Measurements from ENCODE around the gene ACAP1.

The ACAP1 gene

GRCh38 chr17:7311110-7311705 lies 25.1 kb upstream of the ACAP1 start:
- DNase-seq, result no peak

DNA sequence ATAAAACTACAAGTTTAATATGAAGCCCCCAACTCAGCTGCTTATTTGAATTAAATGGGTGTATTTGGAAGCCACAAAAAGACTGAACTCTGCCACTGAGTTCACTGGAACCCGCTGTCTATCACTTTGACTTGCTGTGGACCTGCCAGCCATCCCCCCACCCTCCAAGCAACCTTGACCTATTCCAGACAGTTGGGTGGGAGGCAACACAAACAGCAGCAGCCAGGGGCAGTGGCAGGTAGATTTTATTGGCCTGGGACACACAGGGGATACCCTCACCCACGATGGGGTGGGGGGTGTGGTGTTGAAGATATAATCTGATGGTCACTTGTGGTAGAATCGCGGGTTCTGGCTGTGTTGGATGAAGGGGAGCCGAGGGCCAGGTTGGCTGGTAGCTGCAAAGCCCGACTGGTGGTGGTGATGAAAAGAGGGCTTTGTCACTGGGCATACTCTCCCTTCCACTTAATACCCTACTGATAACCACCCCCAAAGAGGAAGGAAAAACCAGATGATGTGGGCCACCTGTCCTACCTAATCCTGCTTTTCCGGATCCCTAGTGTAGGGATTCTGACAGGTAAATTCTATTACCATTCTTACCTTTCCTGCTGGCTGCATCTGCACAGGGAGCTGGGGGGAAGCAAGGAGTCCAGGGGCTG lies 23.8 kb upstream of the ACAP1 start:
- no peak for DNase-seq

DNA sequence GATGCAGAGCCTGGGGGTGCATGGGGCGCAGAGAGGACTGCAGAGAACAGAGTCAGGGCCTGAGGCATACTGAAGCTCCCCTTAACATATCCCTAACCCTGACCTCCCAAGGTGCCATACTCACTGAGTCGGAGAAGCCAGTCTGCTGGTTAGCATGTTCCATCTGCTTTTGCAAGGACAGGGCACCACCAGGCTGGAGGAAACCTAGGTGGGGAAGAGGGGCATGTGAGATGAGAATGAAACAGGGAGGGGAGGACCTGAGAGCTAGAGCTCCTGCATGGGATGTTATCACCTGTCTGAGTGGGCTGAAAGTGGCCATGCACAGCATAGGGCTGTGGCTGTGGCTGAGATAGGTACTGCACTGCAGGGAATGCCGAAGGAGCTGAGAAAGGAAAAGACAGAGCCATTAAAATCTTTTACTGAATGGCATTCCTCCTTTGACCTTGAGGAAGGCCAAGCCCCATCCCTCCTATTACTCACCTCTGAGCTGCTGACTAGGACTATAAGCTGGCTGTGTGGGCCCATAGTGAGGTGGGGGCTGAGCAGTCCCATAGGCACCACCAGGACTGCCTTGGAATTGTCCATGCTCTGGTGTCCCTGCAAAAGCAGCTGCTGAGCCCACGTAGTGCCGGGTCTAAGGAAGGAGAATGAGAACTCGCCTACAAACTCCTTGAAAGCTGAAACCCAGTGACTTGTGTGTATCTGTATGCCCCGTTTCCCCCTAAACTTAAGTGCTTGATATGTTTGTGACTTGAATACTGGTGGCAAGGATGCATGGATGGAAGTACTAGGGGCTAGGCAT lies 23.0 kb upstream of the ACAP1 start:
- DNase-seq, result no peak

DNA sequence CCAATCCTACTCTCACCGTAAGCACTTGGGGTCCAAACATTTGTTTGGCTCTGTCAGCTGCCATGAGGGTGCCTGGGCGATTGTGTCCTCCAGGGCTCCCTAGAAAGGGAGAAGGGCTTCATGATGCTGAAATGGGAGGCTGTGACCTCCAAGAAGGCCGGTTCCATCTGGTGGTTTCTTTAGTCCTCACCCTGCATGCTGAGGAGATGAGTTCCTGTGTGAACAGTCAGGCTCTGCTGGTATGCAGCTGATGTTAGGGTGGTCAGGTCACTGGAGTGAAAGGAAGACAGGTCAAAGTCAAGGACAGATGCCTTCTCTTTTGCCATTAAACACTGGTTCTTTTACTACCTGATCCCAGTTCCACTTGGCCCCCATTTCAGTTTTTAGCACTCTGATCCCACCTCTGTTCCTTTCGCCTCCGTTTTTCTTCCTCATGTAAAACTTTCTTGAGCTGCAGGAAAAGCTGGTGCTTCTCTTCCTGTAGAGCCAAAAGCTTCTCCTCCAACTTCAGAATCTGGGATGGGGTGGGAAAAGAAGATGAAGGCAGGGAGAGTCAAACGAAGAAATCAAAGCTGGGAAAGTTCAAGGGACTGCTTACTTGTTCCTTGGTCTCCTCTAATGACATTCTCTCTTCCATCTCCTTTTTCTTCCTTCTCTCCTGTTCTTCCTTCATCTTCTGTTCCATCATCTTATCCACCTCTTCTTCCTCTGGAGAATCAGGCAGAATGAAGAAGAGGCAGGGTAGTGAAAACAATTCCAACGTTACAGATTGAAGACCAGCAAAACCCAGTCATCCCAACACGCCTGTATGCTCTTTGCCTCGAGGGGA lies 22.2 kb upstream of the ACAP1 start:
- DNase-seq, result no peak

DNA sequence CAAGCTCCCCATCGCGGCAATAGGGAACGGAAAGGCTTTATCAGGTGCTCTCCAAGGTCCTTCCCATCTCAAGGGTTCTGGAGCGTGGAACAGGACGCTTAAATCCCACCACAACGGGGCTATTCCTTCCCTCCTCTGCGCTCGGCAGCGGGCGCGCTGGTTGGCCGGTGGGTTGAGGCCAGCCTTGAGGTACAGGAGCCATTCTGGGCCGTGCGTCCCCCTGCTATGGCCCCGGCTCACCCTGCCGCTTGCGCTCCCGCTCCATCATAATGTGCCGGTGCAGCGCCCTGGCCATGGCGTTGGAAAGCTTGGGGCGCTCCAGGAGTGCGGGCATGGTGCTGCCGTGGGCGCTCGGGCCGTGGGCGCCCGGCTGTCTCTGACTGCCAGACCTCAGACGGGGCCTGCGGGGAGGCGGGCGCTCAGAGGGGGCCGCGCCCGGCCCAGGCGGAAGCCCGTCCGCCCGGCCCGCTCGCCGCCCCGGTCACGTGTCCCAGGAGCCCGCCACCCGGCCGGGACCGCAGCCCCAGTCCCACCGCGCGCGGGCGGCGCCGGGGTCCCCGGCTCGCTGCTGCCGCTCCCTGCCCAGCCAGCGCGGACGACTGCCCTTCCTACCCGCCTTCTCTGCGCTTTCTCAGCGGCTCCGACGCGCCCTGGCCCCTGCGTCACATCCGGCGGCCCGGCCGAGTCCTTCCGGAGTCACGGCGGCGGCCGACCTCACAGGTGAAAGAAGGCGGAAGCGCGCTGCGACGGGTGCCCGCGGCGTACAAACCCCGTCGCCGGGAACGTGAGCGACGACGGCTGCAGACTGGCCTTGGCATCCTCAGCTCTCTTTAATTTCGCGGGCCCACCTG lies 21.4 kb upstream of the ACAP1 start, which contains the start of gene GPS2:
Gene GPS2, minus strand, starts transcription at position 642 of the 851 bp plus-strand sequence. Its CDS starts 308 bp downstream, at position 334.
- DNase-seq, result peak; percentile 38 to 94 (median 86)

DNA sequence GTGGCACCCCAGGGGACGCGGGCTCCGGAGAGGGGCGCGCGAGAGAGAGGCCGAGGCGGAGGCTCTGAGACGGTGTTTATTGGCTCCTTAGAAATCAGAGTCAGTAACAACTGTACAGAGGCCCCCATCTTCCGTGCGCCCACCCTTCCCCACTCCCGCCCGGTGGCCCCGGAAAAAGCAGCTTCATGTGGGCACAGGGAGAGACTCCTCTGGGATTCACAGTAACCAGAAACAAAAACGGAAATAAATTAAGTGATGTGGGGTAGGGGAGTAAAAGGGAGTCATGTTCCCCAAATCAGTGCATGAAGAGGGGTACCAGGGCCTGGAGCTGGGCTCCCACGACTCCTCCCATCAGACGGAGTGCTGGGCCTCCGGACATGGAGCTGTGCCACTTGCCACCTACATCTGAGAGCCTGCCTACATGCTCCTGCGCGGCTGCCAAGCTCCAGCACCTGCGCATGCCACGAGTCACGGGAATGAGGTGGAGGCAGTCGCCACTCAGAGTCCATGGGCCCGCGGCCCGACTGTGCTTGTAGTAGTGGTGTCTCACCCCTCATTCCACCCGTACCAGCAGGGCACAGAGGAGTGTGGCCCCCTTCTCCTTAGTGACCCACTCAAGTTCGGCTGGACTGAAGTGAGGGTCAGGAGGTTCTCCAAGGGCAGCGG lies 20.6 kb upstream of the ACAP1 start:
- peak in 14 of 58 donors; percentile 11 to 40 (median 16) for DNase-seq

DNA sequence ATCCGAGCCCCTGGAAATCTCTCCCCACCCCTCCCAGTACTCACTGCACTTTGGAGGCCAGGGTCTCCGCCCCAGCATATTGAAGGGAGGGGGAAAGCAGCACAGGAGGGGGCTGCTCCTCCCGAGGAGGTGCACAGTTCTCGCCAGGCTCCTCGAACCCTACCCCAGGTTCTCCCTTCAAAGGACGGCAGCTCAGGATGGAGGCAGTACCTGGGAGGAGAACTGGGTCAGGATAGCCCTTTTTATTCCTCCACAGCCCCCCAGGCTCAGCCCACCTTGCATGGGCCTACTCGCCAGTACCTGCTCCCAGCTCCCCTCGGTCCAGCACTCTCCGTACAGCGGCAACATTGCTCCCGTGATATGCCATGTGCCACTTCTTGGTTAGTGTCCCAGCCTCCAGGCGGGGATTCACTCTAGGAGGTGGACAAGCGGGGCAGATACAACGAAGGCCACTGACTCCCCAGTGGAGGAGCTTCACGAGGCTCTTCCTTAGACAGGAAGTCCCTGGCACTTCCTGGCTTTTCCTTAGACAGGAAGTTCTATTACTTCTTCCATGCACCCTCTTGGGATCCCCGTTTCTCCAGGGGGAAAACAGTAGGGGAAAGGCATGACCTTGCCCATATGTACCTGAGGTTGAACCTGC lies 19.0 kb upstream of the ACAP1 start:
- DNase-seq, result no peak

- no peak for DNase-seq
Observed at GRCh38 chr17:7318121-7318860, 18.0 kb upstream of the ACAP1 start.

DNA sequence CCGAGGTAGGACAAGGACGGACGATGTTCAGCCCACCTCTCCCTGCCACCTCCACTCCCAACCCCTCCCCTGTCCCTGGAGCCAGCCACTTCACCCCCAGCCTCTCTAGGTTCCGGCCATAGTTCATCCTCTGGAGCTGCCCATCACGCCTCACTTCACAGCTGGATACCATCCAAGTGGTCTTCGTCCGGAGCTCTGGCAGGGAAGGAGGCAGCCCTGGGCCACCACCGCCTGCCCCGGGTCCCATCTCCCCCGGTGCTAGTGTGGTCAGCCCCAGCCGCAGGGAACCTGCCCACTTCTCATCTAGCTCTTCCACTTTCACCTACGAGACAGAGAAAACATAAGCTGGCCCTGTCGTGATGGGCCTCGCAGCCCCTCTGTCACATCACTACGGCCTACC lies 14.9 kb upstream of the ACAP1 start:
- no peak for DNase-seq

- no peak for DNase-seq
Observed at GRCh38 chr17:7322520-7323194, 13.7 kb upstream of the ACAP1 start.

GRCh38 chr17:7323731-7324437 lies 12.4 kb upstream of the ACAP1 start:
- peak in 9 of 58 donors; percentile 2 to 38 (median 14) for DNase-seq

DNA sequence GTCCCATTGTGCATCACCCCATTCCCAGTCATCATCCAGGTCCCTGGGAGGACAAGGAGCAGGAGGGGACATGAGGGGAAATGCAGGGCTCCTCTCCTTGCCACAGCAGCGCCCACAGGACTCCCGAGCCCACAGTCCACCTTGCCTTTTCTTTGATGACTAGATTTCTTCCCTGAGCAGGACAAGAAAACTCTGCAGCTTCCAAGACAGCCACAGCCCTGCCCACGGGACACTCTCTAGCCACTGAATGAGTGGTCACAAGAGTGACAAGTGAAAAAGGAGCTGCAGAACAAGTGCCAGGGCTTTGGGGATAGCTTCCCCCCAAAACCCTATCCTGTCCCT lies 11.9 kb upstream of the ACAP1 start:
- DNase-seq, result no peak

DNA sequence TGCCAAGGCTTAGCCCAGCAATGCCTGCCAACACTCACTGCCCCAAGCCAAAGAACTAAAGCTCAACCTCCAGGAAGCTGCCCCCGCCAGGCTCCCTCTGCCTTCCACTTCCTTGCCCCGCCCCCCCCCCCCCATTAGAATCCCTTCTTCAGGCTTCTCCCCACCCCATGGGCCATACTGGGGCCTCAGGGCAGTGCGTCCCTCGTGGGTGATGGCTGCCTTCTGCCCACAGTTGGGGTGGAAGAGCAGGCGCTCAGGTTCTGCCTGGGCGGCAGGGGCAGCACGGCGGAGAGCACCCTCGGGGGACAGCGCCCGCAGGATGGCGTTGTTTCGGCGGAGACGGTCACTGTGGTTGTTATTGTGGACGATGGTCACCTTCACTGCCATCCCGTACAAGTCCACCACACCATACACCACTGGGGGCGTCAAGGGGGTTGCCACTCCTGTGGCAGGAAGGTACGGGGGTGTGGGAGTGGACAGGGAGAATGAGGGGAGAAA lies 11.2 kb upstream of the ACAP1 start:
- DNase-seq, result no peak

GRCh38 chr17:7326186-7326585 lies 10.1 kb upstream of the ACAP1 start:
- no peak for DNase-seq

DNA sequence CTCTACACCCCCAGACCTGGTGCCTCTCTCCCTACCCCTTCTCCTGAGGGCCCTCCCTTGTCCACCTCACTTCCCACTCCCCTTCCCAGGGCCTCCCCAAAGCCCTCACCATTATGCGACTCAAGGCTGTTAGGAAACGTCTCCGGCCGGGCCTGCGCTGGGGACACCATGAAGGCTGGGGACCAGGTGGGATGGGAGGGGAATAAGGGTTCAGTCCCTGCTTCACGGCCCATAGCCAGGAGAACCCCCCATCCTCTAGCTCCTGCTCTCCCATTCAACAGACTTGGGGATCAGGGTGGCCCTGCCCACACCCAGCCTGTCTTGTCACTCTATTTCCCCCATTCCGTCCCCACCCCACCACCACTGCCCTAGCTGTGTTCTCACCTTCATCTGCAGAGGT lies 9.3 kb upstream of the ACAP1 start:
- DNase-seq, result no peak

GRCh38 chr17:7327501-7327900 lies 8.8 kb upstream of the ACAP1 start:
- no peak for DNase-seq

DNA sequence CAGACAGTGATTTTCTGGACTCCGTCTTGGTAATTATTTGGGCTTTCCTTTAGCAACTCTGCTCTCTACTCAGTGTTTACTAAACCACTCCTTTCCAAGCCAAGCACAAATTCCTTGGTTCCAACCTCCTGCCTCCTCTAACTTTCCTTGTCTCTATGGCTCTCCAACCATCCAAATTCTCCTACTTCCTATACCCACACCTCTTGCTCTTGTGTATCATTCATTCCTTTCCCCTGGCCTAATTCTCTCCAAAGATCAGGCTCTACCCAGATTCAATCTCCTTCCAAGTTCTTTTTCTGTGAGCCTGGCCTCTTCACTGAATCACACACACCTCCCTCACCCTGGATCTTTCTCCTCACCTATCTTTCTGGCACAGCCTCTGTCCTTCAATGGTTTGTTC lies 8.3 kb upstream of the ACAP1 start:
- no peak for DNase-seq

Data from anterior cingulate cortex (tissue), 58 donors.